Germinal center (tissue), 1 donor: ENCODE measurements around the gene ZDHHC11.
"Not testable (repeated sequence)": the region's sequence is repeated elsewhere in the genome, so short reads cannot be mapped to it uniquely, and the experiment has no call there.

Experiments
- DNase-seq: peaks from one replicate; pipeline ENCODE4 v3.0.0; 2012; ENCODE audit warnings: mixed read lengths, low spot score

Gene ZDHHC11

GRCh38 chr5:747303-747844 is 103.4 kb downstream of the ZDHHC11 start:
- not testable (repeated sequence) for DNase-seq

DNA sequence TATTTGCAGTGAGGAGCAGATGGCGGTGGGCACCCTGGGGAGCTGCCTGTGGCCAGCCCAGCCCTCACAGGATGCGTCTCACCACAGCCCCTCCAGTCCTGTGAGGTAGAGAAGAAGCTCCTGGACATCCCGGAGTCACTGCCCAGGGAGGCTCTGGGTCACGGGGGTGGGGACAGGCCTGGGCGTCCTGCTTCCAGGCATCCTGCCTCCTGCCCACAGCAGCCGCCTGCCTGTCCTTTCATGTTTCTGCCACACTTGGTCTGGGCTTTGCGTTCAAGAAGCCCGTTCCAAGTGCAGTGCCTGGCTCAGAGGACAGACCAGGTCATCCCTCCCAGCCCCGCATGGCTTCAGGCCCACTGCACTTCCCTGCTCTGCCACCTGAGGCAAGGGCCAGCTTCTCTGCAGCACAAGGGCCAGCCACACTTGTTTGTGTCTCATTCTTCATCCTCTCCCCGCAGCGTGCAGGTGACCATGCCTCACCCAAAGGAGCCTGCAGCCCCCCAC is 104.5 kb downstream of the ZDHHC11 start:
- no peak for DNase-seq
